Measurements from ENCODE around the gene TTC9.

DNA sequence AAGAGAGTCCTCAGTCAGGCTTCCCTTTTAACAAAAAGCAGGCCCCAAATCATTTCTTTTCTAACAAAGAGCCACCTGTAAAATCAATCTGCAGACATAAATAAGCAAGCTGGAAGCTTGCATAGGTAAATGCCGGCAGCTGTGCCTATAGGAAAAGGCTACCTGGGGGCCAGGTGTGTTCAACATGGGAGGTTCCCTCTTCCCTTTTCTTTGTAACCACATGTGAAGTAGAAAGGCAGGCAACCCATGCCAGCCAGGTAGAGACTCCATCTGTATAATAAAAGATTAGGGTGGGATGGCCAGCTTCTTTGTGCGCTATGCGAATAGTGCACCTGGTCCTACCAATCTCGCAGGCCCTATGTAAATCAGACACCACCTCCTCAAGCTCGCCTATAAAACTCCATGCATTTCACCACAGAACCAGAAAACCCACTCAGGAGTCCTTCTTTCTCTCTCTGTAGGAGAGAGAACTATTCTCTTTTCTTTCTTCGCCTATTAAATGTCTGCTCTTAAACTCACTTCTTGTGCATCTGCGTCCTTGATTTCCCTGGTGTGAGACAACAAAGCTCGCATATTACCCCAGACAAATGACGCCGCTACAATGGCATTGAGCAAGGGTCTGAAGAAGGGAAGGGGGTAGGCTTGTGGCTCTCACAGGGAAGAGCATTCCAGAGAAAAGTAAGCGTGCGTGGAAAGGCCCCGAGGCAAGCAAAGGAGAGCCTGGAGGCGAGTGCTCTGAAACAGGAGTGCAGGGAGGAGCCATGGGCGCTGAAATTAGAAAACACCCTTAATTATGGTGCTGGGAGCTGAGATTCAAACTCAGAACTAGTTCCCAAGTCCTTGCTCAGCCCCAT is 67.2 kb downstream of the TTC9 start:
- TF ChIP-seq, protein P1, sequence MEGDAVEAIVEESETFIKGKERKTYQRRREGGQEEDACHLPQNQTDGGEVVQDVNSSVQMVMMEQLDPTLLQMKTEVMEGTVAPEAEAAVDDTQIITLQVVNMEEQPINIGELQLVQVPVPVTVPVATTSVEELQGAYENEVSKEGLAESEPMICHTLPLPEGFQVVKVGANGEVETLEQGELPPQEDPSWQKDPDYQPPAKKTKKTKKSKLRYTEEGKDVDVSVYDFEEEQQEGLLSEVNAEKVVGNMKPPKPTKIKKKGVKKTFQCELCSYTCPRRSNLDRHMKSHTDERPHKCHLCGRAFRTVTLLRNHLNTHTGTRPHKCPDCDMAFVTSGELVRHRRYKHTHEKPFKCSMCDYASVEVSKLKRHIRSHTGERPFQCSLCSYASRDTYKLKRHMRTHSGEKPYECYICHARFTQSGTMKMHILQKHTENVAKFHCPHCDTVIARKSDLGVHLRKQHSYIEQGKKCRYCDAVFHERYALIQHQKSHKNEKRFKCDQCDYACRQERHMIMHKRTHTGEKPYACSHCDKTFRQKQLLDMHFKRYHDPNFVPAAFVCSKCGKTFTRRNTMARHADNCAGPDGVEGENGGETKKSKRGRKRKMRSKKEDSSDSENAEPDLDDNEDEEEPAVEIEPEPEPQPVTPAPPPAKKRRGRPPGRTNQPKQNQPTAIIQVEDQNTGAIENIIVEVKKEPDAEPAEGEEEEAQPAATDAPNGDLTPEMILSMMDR (conservative IDR thresholded peaks at IDR 0.05; ENCODE audit: low read depth, low read length), result no peak
- TF ChIP-seq EZH2 (IDR thresholded peaks at IDR 0.05; ENCODE audit: borderline replicate concordance, low read depth, low read length, poor library complexity, severe bottlenecking), result no peak

Measured in A673 (cell line).